Smooth muscle cell (in vitro differentiated cells): ENCODE results near the gene RFWD3. TPM values are rescaled to one million over a fixed set of nuclear protein-coding genes. Genes with fewer than 3 reads are reported as not detected.
"Not testable (repeated sequence)": the region's sequence is repeated elsewhere in the genome, so short reads cannot be mapped to it uniquely, and the experiment has no call there.

Experiments
- DNase-seq: peaks from one replicate; lab custom pipeline; 2025; ENCODE audit not compliant: unreplicated experiment; lab: John Stamatoyannopoulos, UW
- H2AFZ ChIP-seq: fragments of 200-600 bp; sonication (generic); 2 replicates; pipeline ENCODE4 v1.6.0; 2016; ENCODE audit warnings: antibody characterized with exemption, low read depth, mild to moderate bottlenecking
- H3F3A ChIP-seq: fragments of 200-600 bp; sonication (generic); 2 replicates; pipeline ENCODE4 v1.6.0; 2017; ENCODE audit warnings: antibody characterized with exemption, low read depth
- H3K27ac ChIP-seq: fragments of 200-600 bp; sonication (generic); 2 replicates; pipeline ENCODE4 v1.5.1; 2016; ENCODE audit warnings: low read depth, mild to moderate bottlenecking
- H3K27me3 ChIP-seq: fragments of 200-600 bp; sonication (generic); 2 replicates; pipeline ENCODE4 v1.6.1; 2016; ENCODE audit warnings: low read depth, mild to moderate bottlenecking
- H3K36me3 ChIP-seq: fragments of 200-600 bp; sonication (generic); 2 replicates; pipeline ENCODE4 v1.5.1; 2016; ENCODE audit warnings: low read depth
- H3K4me1 ChIP-seq: fragments of 200-600 bp; sonication (generic); 2 replicates; pipeline ENCODE4 v1.5.1; 2016; ENCODE audit warnings: low read depth
- H3K4me2 ChIP-seq: fragments of 200-600 bp; sonication (generic); 2 replicates; pipeline ENCODE4 v1.6.0; 2016; ENCODE audit warnings: mild to moderate bottlenecking
- H3K4me3 ChIP-seq: fragments of 200-600 bp; sonication (generic); 2 replicates; pipeline ENCODE4 v1.5.1; 2016; ENCODE audit warnings: mild to moderate bottlenecking
- H3K79me2 ChIP-seq: fragments of 200-600 bp; sonication (generic); 2 replicates; pipeline ENCODE4 v1.6.0; 2016; ENCODE audit warnings: low read depth, mild to moderate bottlenecking
- H3K9ac ChIP-seq: fragments of 200-600 bp; sonication (generic); 2 replicates; pipeline ENCODE4 v1.6.0; 2016; ENCODE audit warnings: low read depth
- H3K9me3 ChIP-seq: fragments of 200-600 bp; sonication (generic); replicated peaks from 2 replicates; pipeline ENCODE4 v1.5.1; 2016; ENCODE audit warnings: low read depth
- H4K20me1 ChIP-seq: fragments of 200-600 bp; sonication (generic); 2 replicates; pipeline ENCODE4 v1.6.0; 2016; ENCODE audit warnings: low read depth
- WGBS: methylation state at CpG from one replicate; pipeline ENCODE4 v1.1.7; 2016; ENCODE audit warnings: low lambda C conversion rate; 5-methylcytosine and 5-hydroxymethylcytosine counted together
- polyA plus RNA-seq: library from polyadenylated mRNA; unstranded; fragments of >200 nt; fragmentation: Nextera tagmentation; extraction: Ambion mirVana; gene quantifications from 2 replicates; pipeline ENCODE4 v1.2.1, GENCODE V29; 2016
- total RNA-seq: library from RNA; depleted of rRNA; stranded (reverse); fragments of >200 nt; gene quantifications from 2 replicates; pipeline ENCODE4 v1.2.3, GENCODE V29; 2014
- TF ChIP-seq, protein P1 (sequence below): fragments of 200-600 bp; sonication (generic); IDR thresholded peaks from 2 replicates; pipeline ENCODE4 v1.5.1; 2017; ENCODE audit warnings: borderline replicate concordance, mild to moderate bottlenecking, antibody characterized with exemption; ENCODE audit not compliant: insufficient read depth, poor library complexity, severe bottlenecking

Gene RFWD3
- total and polyA plus RNA-seq, 2 experiments from 2014 or later: 8.4 to 13.9 TPM

DNA sequence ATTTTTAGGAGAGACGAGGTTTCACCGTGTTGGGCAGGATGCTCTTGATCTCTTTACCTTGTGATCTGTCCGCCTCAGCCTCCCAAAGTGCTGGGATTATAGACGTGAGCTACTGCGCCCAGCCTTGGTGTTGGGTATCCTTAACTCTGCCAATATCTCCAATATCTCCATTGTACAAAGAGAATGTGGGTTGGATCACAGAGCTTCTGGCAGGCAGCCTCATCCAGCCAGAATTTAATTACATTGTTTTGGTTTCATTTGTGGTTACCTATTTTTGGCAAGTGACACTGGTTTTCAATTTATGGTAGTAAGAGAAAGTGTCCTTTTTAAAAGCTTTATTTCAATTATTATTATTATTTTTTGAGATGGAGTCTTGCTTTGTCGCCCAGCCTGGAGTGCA, 14.0 kb upstream of the RFWD3 start:
- no peaks in the 10 kb centered on the region for H3K9me3 ChIP-seq

DNA sequence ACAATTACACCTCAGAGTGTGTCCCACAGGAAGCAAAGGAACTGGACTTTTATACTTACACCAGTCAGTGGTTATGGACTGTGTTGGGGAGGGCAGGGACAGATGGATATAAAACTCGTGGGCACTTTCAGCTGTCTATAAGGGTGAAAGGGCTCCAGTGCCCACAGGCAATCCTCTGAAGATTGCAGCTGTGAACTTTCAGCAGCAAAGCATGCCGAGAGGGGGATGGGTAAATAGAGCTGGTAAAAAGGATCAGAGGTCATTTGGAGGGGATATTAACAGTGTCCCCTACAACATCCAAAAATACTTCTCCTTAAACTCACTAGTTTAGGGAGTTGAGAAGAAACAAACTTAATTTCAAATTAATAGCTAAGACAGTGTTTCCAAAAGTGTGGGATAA, 13.3 kb upstream of the RFWD3 start:
- no peaks in the 10 kb centered on the region for H3K27me3 ChIP-seq
- H3K9ac ChIP-seq: no peak overlapping the region
- TF ChIP-seq, protein P1, sequence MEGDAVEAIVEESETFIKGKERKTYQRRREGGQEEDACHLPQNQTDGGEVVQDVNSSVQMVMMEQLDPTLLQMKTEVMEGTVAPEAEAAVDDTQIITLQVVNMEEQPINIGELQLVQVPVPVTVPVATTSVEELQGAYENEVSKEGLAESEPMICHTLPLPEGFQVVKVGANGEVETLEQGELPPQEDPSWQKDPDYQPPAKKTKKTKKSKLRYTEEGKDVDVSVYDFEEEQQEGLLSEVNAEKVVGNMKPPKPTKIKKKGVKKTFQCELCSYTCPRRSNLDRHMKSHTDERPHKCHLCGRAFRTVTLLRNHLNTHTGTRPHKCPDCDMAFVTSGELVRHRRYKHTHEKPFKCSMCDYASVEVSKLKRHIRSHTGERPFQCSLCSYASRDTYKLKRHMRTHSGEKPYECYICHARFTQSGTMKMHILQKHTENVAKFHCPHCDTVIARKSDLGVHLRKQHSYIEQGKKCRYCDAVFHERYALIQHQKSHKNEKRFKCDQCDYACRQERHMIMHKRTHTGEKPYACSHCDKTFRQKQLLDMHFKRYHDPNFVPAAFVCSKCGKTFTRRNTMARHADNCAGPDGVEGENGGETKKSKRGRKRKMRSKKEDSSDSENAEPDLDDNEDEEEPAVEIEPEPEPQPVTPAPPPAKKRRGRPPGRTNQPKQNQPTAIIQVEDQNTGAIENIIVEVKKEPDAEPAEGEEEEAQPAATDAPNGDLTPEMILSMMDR: no peak
- H3K9me3 ChIP-seq: no peaks in the 10 kb centered on the region
- H3K4me1 ChIP-seq: no peaks in the 10 kb centered on the region
- H4K20me1 ChIP-seq: no peaks in the 10 kb centered on the region
- no peak overlapping the region for H3K4me3 ChIP-seq
- no peaks in the 10 kb centered on the region for H3K79me2 ChIP-seq
- H3K36me3 ChIP-seq: no peaks in the 10 kb centered on the region
- no peak overlapping the region for H3K27ac ChIP-seq
- H2AFZ ChIP-seq: no peak overlapping the region
- 58% methylated on average over 2 of the region's 2 CpGs for WGBS
- H3K4me2 ChIP-seq: no peak overlapping the region
- no peaks in the 10 kb centered on the region for H3F3A ChIP-seq
- DNase-seq: no peak

More for the DNA sequence above, 14.0 kb upstream of the RFWD3 start:
- 97% methylated on average over 6 of the region's 6 CpGs for WGBS
- Histone ChIP-seq H3K4me3 (no peak overlapping the region), H3K9ac (no peak overlapping the region), H3K79me2 (no peaks in the 10 kb centered on the region), H3K27me3 (no peaks in the 10 kb centered on the region), H2AFZ (no peak overlapping the region), H3F3A (no peaks in the 10 kb centered on the region), H3K4me1 (no peaks in the 10 kb centered on the region), H3K27ac (no peak overlapping the region), H4K20me1 (no peaks in the 10 kb centered on the region), H3K36me3 (no peaks in the 10 kb centered on the region), H3K4me2 (no peak overlapping the region)
- TF ChIP-seq, protein P1: no peak
- DNase-seq: no peak

DNA sequence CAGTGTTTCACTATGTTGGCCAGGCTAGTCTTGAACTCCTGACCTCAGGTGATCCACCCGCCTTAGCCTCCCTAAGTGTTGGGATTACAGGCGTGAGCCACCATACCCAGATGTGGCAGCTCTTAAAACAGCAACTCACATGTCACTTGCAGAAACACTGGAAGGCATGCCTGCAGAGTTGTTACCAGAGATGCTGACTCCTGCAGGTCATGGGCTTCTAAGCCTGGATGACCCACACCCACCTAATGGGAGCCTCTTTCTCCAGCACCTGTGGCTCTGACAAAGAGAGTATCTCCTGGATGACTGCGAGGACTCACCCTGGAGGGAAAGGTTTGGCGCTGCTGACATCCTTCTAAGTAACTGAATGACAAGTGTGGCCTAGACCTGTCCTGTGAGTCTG, 11.2 kb upstream of the RFWD3 start:
- Histone ChIP-seq H2AFZ (no peak overlapping the region), H4K20me1 (no peaks in the 10 kb centered on the region), H3F3A (no peaks in the 10 kb centered on the region), H3K79me2 (no peaks in the 10 kb centered on the region), H3K27ac (no peak overlapping the region), H3K9me3 (no peaks in the 10 kb centered on the region), H3K27me3 (no peaks in the 10 kb centered on the region), H3K4me2 (no peak overlapping the region), H3K36me3 (no peaks in the 10 kb centered on the region), H3K4me3 (no peak overlapping the region), H3K4me1 (no peaks in the 10 kb centered on the region), H3K9ac (no peak overlapping the region)
- TF ChIP-seq, protein P1: no peak
- no peak for DNase-seq
- 88% methylated on average over 4 of the region's 4 CpGs for WGBS

DNA sequence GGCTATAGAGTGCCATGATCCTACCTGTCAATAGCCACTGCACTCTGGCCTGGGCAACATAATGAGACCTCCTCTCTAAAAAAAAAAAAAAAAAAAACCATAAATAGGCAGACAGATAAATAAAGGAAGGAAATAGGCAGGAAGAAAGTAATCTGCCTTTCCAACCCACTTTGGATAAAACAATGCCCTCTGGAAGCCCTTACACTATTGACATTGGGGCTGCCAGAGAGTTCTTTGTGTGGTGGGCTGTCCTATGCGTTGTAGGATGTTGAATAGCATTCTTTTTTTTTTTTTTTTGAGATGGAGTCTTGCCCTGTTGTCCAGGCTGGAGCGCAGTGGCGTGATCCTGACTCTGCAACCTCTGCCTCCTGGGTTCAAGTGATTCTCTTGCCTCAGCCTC, 7.2 kb upstream of the RFWD3 start:
- no peak for DNase-seq
- Histone ChIP-seq H3K27me3 (no peaks in the 10 kb centered on the region), H3K27ac (no peak overlapping the region), H3K79me2 (no peaks in the 10 kb centered on the region), H3K4me3 (no peak overlapping the region), H3K4me1 (no peaks in the 10 kb centered on the region), H3K4me2 (no peak overlapping the region), H2AFZ (no peak overlapping the region), H3K9me3 (no peaks in the 10 kb centered on the region), H3K9ac (no peak overlapping the region), H3F3A (no peaks in the 10 kb centered on the region), H4K20me1 (no peaks in the 10 kb centered on the region), H3K36me3 (no peaks in the 10 kb centered on the region)
- WGBS: 92% methylated on average over 3 of the region's 3 CpGs
- TF ChIP-seq, protein P1: no peak

DNA sequence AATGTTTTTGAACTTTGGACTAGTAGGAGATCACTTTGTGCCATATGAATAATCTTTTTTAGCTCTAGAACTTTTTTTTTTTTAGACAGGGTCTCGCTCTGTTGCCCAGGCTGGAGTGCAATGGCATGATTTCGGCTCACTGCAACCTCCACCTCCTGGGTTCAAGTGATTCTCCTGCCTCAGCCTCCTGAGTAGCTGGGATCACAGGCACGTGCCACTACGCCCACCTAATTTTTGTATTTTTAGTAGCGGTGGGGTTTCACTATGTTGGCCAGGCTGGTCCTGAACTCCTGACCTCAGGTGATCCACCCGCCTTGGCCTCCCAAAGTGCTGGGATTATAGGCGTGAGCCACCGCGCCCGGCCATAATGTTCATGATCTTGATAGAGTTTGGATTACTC, 2.2 kb upstream of the RFWD3 start:
- not testable (repeated sequence) for H2AFZ ChIP-seq, H3K36me3 ChIP-seq, H3K4me3 ChIP-seq, H3K27ac ChIP-seq, H3K4me1 ChIP-seq, H3K9me3 ChIP-seq, DNase-seq, H3K9ac ChIP-seq, H3F3A ChIP-seq, H3K27me3 ChIP-seq, H4K20me1 ChIP-seq, H3K4me2 ChIP-seq
- WGBS: 99% methylated on average over 10 of the region's 10 CpGs
- peaks cover 26% of the 10 kb centered on the region for H3K79me2 ChIP-seq
